Smooth muscle cell (in vitro differentiated cells): Measurements from ENCODE around the gene HAGHL. TPM values are rescaled to one million over a fixed set of nuclear protein-coding genes. Genes with fewer than 3 reads are reported as not detected.

Experiments
- DNase-seq: peaks from one replicate; lab custom pipeline; 2025; ENCODE audit not compliant: unreplicated experiment; lab: John Stamatoyannopoulos, UW
- H2AFZ ChIP-seq: fragments of 200-600 bp; sonication (generic); 2 replicates; pipeline ENCODE4 v1.6.0; 2016; ENCODE audit warnings: antibody characterized with exemption, low read depth, mild to moderate bottlenecking
- H3F3A ChIP-seq: fragments of 200-600 bp; sonication (generic); 2 replicates; pipeline ENCODE4 v1.6.0; 2017; ENCODE audit warnings: antibody characterized with exemption, low read depth
- H3K27ac ChIP-seq: fragments of 200-600 bp; sonication (generic); 2 replicates; pipeline ENCODE4 v1.5.1; 2016; ENCODE audit warnings: low read depth, mild to moderate bottlenecking
- H3K27me3 ChIP-seq: fragments of 200-600 bp; sonication (generic); 2 replicates; pipeline ENCODE4 v1.6.1; 2016; ENCODE audit warnings: low read depth, mild to moderate bottlenecking
- H3K36me3 ChIP-seq: fragments of 200-600 bp; sonication (generic); 2 replicates; pipeline ENCODE4 v1.5.1; 2016; ENCODE audit warnings: low read depth
- H3K4me1 ChIP-seq: fragments of 200-600 bp; sonication (generic); 2 replicates; pipeline ENCODE4 v1.5.1; 2016; ENCODE audit warnings: low read depth
- H3K4me2 ChIP-seq: fragments of 200-600 bp; sonication (generic); 2 replicates; pipeline ENCODE4 v1.6.0; 2016; ENCODE audit warnings: mild to moderate bottlenecking
- H3K4me3 ChIP-seq: fragments of 200-600 bp; sonication (generic); 2 replicates; pipeline ENCODE4 v1.5.1; 2016; ENCODE audit warnings: mild to moderate bottlenecking
- H3K79me2 ChIP-seq: fragments of 200-600 bp; sonication (generic); 2 replicates; pipeline ENCODE4 v1.6.0; 2016; ENCODE audit warnings: low read depth, mild to moderate bottlenecking
- H3K9ac ChIP-seq: fragments of 200-600 bp; sonication (generic); 2 replicates; pipeline ENCODE4 v1.6.0; 2016; ENCODE audit warnings: low read depth
- H3K9me3 ChIP-seq: fragments of 200-600 bp; sonication (generic); replicated peaks from 2 replicates; pipeline ENCODE4 v1.5.1; 2016; ENCODE audit warnings: low read depth
- H4K20me1 ChIP-seq: fragments of 200-600 bp; sonication (generic); 2 replicates; pipeline ENCODE4 v1.6.0; 2016; ENCODE audit warnings: low read depth
- WGBS: methylation state at CpG from one replicate; pipeline ENCODE4 v1.1.7; 2016; ENCODE audit warnings: low lambda C conversion rate; 5-methylcytosine and 5-hydroxymethylcytosine counted together
- polyA plus RNA-seq: library from polyadenylated mRNA; unstranded; fragments of >200 nt; fragmentation: Nextera tagmentation; extraction: Ambion mirVana; gene quantifications from 2 replicates; pipeline ENCODE4 v1.2.1, GENCODE V29; 2016
- total RNA-seq: library from RNA; depleted of rRNA; stranded (reverse); fragments of >200 nt; gene quantifications from 2 replicates; pipeline ENCODE4 v1.2.3, GENCODE V29; 2014
- TF ChIP-seq, protein P1 (sequence below): fragments of 200-600 bp; sonication (generic); IDR thresholded peaks from 2 replicates; pipeline ENCODE4 v1.5.1; 2017; ENCODE audit warnings: borderline replicate concordance, mild to moderate bottlenecking, antibody characterized with exemption; ENCODE audit not compliant: insufficient read depth, poor library complexity, severe bottlenecking

Gene HAGHL
- total and polyA plus RNA-seq, 2 experiments from 2014 or later: 3.2 to 23.1 TPM

DNA sequence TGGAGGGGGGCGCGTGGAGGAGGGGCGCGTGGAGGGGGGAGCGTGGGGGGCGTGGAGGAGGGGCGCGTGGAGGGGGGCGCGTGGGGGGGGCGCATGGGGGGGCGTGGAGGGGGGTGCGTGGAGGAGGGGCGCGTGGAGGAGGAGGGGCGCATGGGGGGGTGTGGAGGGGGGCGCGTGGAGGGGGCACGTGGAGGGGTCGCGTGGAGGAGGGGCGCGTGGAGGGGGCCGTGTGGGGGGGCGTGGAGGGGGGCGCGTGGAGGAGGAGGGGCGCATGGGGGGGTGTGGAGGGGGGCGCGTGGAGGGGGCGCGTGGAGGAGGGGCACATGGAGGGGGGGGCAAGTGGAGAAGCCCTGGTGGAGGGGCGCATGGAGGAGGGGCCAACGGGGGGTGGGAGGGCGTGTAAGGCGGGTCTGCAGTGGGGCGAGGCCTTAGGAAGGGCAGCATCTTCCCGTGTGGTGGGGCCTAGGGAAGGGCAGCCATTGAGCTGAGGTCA, 40.9 kb downstream of the HAGHL start:
- no peak for DNase-seq
- Histone ChIP-seq H3K9me3 (no peaks in the 10 kb centered on the region), H3K27ac (no peak overlapping the region), H3K79me2 (no peaks in the 10 kb centered on the region), H3K27me3 (no peaks in the 10 kb centered on the region), H3K36me3 (no peaks in the 10 kb centered on the region), H4K20me1 (no peaks in the 10 kb centered on the region), H3F3A (no peaks in the 10 kb centered on the region), H3K4me3 (no peak overlapping the region), H3K9ac (no peak overlapping the region), H2AFZ (no peak overlapping the region), H3K4me2 (no peak overlapping the region), H3K4me1 (no peaks in the 10 kb centered on the region)
- whole genome bisulfite sequencing: 80% methylated on average over 1 of the region's 38 CpGs
- TF ChIP-seq, protein P1, sequence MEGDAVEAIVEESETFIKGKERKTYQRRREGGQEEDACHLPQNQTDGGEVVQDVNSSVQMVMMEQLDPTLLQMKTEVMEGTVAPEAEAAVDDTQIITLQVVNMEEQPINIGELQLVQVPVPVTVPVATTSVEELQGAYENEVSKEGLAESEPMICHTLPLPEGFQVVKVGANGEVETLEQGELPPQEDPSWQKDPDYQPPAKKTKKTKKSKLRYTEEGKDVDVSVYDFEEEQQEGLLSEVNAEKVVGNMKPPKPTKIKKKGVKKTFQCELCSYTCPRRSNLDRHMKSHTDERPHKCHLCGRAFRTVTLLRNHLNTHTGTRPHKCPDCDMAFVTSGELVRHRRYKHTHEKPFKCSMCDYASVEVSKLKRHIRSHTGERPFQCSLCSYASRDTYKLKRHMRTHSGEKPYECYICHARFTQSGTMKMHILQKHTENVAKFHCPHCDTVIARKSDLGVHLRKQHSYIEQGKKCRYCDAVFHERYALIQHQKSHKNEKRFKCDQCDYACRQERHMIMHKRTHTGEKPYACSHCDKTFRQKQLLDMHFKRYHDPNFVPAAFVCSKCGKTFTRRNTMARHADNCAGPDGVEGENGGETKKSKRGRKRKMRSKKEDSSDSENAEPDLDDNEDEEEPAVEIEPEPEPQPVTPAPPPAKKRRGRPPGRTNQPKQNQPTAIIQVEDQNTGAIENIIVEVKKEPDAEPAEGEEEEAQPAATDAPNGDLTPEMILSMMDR: no peak

DNA sequence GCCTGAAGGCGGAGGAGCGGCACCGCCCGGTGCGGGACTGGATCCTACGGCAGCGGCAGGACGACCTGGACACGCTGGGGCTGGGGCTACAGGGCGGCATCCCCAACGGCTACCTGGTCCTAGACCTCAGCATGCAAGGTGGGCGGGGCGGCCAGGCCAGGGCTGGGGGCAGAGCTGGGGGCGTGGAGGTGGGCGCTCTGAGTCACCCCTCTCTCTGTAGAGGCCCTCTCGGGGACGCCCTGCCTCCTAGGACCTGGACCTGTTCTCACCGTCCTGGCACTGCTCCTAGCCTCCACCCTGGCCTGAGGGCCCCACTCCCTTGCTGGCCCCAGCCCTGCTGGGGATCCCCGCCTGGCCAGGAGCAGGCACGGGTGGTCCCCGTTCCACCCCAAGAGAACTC, 41.5 kb downstream of the HAGHL start:
- Histone ChIP-seq H3K79me2 (no peaks in the 10 kb centered on the region), H3K9me3 (no peaks in the 10 kb centered on the region), H3K9ac (no peak overlapping the region), H3K4me2 (no peak overlapping the region), H3K4me1 (no peaks in the 10 kb centered on the region), H3K4me3 (no peak overlapping the region), H3K27me3 (no peaks in the 10 kb centered on the region), H2AFZ (no peak overlapping the region), H3K36me3 (no peaks in the 10 kb centered on the region), H4K20me1 (no peaks in the 10 kb centered on the region), H3K27ac (no peak overlapping the region), H3F3A (no peaks in the 10 kb centered on the region)
- no peak for DNase-seq
- TF ChIP-seq, protein P1: no peak
- WGBS: 92% methylated on average over 11 of the region's 21 CpGs

DNA sequence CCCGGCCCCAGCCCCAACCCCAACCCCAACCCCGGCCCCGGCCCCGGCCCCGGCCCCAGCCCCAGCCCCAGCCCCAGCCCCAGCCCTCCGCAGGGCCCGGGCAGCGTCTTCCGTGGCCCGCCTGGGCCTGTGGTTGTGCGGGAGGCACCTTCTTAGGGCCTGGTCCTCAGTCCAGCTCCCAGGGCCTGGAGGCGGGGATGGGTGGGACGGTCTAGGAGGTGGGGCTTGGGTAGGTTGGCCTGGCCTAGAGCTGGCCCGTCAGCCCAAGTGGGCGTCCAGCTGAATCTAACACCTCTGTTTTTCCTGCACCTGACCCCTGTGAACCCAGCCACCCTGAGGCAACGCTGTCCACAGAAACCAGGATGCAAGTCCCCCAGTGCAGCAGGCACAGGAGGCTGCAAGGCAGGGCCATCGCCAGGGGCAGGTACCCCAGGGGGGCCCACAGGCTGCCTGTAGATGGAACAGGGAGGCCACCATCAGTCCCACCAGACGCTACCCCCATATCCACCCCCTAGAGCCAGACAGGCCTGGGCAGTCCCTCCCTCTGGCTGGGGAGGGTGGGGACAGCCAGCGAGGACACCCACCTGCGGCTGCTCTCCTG, 42.4 kb downstream of the HAGHL start:
- H4K20me1 ChIP-seq: no peaks in the 10 kb centered on the region
- no peak overlapping the region for H3K4me2 ChIP-seq
- no peaks in the 10 kb centered on the region for H3K4me1 ChIP-seq
- H3F3A ChIP-seq: no peaks in the 10 kb centered on the region
- no peaks in the 10 kb centered on the region for H3K27me3 ChIP-seq
- H3K27ac ChIP-seq: no peak overlapping the region
- TF ChIP-seq, protein P1: no peak
- H3K9me3 ChIP-seq: no peaks in the 10 kb centered on the region
- no peak overlapping the region for H3K9ac ChIP-seq
- no peak overlapping the region for H3K4me3 ChIP-seq
- no peaks in the 10 kb centered on the region for H3K79me2 ChIP-seq
- 85% methylated on average over 7 of the region's 20 CpGs for WGBS
- H2AFZ ChIP-seq: no peak overlapping the region
- no peak for DNase-seq
- no peaks in the 10 kb centered on the region for H3K36me3 ChIP-seq

DNA sequence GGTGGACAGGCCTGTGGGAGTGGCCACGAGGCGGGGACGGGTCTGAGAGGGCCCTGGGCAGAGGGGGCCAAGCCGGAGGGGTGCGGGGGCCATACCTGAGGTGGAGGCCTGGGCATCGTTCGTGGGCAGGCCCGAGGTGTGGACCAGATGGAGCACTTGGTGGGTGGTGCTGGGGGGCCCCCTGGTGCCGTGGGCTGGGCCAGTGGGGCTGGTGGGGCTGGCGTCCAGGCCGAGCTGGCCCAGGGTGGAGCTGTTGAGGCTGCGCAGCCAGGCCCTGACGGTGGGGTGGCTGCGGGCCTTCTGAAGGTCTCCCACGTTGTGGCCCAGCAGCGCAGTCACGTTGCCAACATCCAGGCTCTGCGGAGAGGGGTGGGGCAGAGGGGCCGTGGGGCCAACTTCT, 43.0 kb downstream of the HAGHL start:
- Histone ChIP-seq H3K4me2 (no peak overlapping the region), H3K79me2 (no peaks in the 10 kb centered on the region), H3K9ac (no peak overlapping the region), H4K20me1 (no peaks in the 10 kb centered on the region), H3K27ac (no peak overlapping the region), H3K36me3 (no peaks in the 10 kb centered on the region), H3K9me3 (no peaks in the 10 kb centered on the region), H3K4me1 (no peaks in the 10 kb centered on the region), H3K4me3 (no peak overlapping the region), H3K27me3 (no peaks in the 10 kb centered on the region), H3F3A (no peaks in the 10 kb centered on the region), H2AFZ (no peak overlapping the region)
- TF ChIP-seq, protein P1: no peak
- DNase-seq: no peak
- 92% methylated on average over 10 of the region's 19 CpGs for WGBS
